Suprapubic skin (tissue), 4 donors: Measurements from ENCODE around the gene MAPK4. TPM values are rescaled to one million over a fixed set of nuclear protein-coding genes. Genes with fewer than 3 reads are reported as not detected.

ENCODE experiments used
- DNase-seq, 2 donors: peaks; one replicate each; pipeline ENCODE4 v3.0.0-alpha.2; 2019; ENCODE audit warnings: low spot score in 2 of 2
- H3K27ac ChIP-seq: fragments of 200-600 bp; sonication (generic); one replicate; pipeline ENCODE4 v1.5.1; 2019
- H3K27me3 ChIP-seq: fragments of 200-600 bp; sonication (generic); one replicate; pipeline ENCODE4 v1.5.1; 2019
- H3K36me3 ChIP-seq: fragments of 200-600 bp; sonication (generic); one replicate; pipeline ENCODE4 v1.5.1; 2019
- H3K4me1 ChIP-seq: fragments of 200-600 bp; sonication (generic); one replicate; pipeline ENCODE4 v1.5.1; 2019
- H3K4me3 ChIP-seq: fragments of 200-600 bp; sonication (generic); one replicate; pipeline ENCODE4 v1.5.1; 2019; ENCODE audit warnings: mild to moderate bottlenecking
- H3K9me3 ChIP-seq: fragments of 200-600 bp; sonication (generic); one replicate; pipeline ENCODE4 v1.5.1; 2019
- EP300 ChIP-seq: sonication (generic); formaldehyde crosslinking; IDR thresholded peaks from one replicate; pipeline ENCODE4 v1.6.1; 2017; ENCODE audit warnings: antibody characterized with exemption
- POLR2A ChIP-seq, 2 donors: fragments of 450-650 bp; IDR thresholded peaks; one replicate each; pipeline ENCODE4 v1.6.1; 2017; ENCODE audit warnings: antibody characterized with exemption in 2 of 2, mild to moderate bottlenecking in 2 of 2, moderate library complexity in 2 of 2
- POLR2AphosphoS5 ChIP-seq, 3 donors: sonication (generic); formaldehyde crosslinking; IDR thresholded peaks; one replicate each; pipeline ENCODE4 v1.6.1; 2017; ENCODE audit warnings: antibody characterized with exemption in 3 of 3
- WGBS: methylation state at CpG from one replicate; pipeline ENCODE4 v1.1.5; 2018; 5-methylcytosine and 5-hydroxymethylcytosine counted together
- total RNA-seq, 4 donors: library from RNA; depleted of rRNA; stranded (reverse); fragments of >200 nt; gene quantifications; one replicate each; pipeline ENCODE4 v1.1.0, GENCODE V29; 2016
- TF ChIP-seq, protein P1 (sequence below), 2 donors: fragments of 200-600 bp in 1 of 2; fragments of 450-650 bp in 1 of 2; sonication (generic) in 1 of 2; IDR thresholded peaks; one replicate each; pipeline ENCODE4 v1.5.1; 2016 to 2019; ENCODE audit warnings: antibody characterized with exemption in 2 of 2, mild to moderate bottlenecking in 1 of 2, moderate library complexity in 1 of 2

Gene MAPK4
- total RNA-seq, 4 donors from 2014 or later, result 1.9 to 4.8 (median 2.4) TPM

DNA sequence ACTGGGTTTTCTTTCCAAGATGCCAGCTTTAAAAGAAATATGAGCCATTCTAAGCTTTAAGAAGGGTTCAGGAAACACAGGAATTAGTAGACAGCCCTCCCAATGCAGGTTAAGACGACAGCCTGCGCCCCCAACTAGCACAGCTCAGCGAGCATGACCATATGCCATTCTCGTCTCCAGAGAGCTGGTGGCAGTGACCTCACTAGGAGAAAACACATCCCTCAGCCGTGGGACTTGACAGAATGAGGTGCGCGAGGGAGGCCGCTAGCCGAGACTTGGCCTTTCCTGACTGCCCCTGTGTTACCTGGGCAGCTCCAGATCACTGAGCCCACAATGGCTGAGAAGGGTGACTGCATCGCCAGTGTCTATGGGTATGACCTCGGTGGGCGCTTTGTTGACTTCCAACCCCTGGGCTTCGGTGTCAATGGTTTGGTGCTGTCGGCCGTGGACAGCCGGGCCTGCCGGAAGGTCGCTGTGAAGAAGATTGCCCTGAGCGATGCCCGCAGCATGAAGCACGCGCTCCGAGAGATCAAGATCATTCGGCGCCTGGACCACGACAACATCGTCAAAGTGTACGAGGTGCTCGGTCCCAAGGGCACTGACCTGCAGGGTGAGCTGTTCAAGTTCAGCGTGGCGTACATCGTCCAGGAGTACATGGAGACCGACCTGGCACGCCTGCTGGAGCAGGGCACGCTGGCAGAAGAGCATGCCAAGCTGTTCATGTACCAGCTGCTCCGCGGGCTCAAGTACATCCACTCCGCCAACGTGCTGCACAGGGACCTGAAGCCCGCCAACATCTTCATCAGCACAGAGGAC is 103.9 kb downstream of the MAPK4 start:
- Histone ChIP-seq H3K27me3 (no peaks in the 10 kb centered on the region), H3K4me3 (no peak overlapping the region), H3K27ac (no peak overlapping the region), H3K9me3 (no peaks in the 10 kb centered on the region), H3K36me3 (no peaks in the 10 kb centered on the region), H3K4me1 (no peaks in the 10 kb centered on the region)
- TF ChIP-seq POLR2A (IDR thresholded peaks at IDR 0.05) (no peak), EP300 (no peak), POLR2AphosphoS5 (IDR thresholded peaks at IDR 0.05) (no peak)
- TF ChIP-seq, protein P1, sequence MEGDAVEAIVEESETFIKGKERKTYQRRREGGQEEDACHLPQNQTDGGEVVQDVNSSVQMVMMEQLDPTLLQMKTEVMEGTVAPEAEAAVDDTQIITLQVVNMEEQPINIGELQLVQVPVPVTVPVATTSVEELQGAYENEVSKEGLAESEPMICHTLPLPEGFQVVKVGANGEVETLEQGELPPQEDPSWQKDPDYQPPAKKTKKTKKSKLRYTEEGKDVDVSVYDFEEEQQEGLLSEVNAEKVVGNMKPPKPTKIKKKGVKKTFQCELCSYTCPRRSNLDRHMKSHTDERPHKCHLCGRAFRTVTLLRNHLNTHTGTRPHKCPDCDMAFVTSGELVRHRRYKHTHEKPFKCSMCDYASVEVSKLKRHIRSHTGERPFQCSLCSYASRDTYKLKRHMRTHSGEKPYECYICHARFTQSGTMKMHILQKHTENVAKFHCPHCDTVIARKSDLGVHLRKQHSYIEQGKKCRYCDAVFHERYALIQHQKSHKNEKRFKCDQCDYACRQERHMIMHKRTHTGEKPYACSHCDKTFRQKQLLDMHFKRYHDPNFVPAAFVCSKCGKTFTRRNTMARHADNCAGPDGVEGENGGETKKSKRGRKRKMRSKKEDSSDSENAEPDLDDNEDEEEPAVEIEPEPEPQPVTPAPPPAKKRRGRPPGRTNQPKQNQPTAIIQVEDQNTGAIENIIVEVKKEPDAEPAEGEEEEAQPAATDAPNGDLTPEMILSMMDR (IDR thresholded peaks at IDR 0.05), result no peak
- 90% methylated on average over 30 of the region's 40 CpGs for WGBS
- no peak for DNase-seq

DNA sequence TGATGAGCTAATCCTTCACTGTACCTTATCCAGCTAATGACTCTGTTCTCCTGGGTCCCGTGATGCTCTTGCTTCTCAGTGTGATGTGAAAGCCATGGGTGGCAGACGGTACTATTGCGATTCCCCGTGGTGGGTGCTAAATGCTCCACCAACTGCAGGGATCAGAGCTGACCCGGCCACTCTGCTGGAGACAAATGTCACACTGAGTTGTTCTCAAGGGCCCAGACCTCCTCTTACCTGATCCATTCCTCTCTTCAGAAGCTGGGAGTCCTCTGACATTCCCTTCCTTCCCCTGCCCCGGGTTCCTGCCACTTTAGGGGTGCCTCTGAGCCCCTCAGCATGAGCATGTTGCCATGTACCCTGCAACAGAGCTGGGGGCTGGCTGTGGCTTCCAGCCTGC is 105.1 kb downstream of the MAPK4 start:
- TF ChIP-seq POLR2A (IDR thresholded peaks at IDR 0.05) (no peak), EP300 (no peak), POLR2AphosphoS5 (IDR thresholded peaks at IDR 0.05) (no peak)
- TF ChIP-seq, protein P1 (IDR thresholded peaks at IDR 0.05), result no peak
- Histone ChIP-seq H3K9me3 (no peaks in the 10 kb centered on the region), H3K27ac (no peak overlapping the region), H3K27me3 (no peaks in the 10 kb centered on the region), H3K4me1 (no peaks in the 10 kb centered on the region), H3K4me3 (no peak overlapping the region), H3K36me3 (no peaks in the 10 kb centered on the region)
- WGBS, result 79% methylated on average over 6 of the region's 6 CpGs
- no peak for DNase-seq

DNA sequence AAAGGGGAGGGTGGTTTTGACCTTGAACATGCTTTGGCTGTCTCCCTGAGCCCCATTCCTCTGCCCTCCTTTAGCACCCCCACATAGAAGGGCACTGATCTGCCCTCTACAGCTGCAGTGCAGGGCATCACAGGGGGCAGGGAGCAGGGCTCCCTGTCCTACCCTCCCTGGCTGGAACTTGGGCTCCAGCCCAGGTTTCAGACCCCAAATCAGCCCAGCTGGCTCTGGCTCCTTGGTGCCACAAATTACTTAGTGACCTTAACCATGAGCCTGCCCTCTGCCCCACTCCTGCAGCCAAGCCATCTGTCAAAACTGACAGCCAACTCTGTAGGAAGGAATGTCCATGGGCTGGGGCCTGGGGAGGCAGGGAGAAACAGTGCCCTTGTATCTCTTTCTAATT is 105.6 kb downstream of the MAPK4 start:
- Histone ChIP-seq H3K9me3 (no peaks in the 10 kb centered on the region), H3K36me3 (no peaks in the 10 kb centered on the region), H3K4me1 (no peaks in the 10 kb centered on the region), H3K4me3 (no peak overlapping the region), H3K27ac (no peak overlapping the region), H3K27me3 (no peaks in the 10 kb centered on the region)
- TF ChIP-seq POLR2AphosphoS5 (IDR thresholded peaks at IDR 0.05) (no peak), EP300 (no peak), POLR2A (IDR thresholded peaks at IDR 0.05) (no peak)
- TF ChIP-seq, protein P1 (IDR thresholded peaks at IDR 0.05), result no peak
- DNase-seq, result peak in 1 of 2 donors; percentile 22

DNA sequence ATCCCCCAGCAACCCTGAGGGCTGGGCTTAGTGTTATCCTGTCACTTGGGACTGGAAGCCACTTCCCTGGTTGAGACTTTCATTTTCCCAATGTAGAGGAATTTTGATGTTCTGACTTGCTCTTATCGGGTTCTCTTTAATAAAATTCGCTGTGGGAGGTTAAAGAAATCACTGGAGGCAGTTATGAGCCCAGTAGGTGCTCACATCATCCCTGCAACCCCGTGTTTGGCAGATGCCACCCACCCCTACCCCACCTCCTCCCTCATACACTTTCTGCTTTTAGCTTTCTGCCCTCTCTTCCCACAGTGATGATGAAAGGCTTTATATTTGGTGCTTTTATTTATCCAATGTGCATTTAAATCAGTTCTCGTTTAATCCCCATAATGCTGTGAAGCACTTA is 106.6 kb downstream of the MAPK4 start:
- Histone ChIP-seq H3K9me3 (no peaks in the 10 kb centered on the region), H3K4me1 (no peaks in the 10 kb centered on the region), H3K27ac (no peak overlapping the region), H3K27me3 (no peaks in the 10 kb centered on the region), H3K4me3 (no peak overlapping the region), H3K36me3 (no peaks in the 10 kb centered on the region)
- no peak for TF ChIP-seq EP300
- no peak for TF ChIP-seq POLR2A (IDR thresholded peaks at IDR 0.05)
- TF ChIP-seq POLR2AphosphoS5 (IDR thresholded peaks at IDR 0.05), result no peak
- TF ChIP-seq, protein P1 (IDR thresholded peaks at IDR 0.05), result no peak
- DNase-seq, result no peak
- WGBS, result 69% methylated on average over 4 of the region's 4 CpGs

DNA sequence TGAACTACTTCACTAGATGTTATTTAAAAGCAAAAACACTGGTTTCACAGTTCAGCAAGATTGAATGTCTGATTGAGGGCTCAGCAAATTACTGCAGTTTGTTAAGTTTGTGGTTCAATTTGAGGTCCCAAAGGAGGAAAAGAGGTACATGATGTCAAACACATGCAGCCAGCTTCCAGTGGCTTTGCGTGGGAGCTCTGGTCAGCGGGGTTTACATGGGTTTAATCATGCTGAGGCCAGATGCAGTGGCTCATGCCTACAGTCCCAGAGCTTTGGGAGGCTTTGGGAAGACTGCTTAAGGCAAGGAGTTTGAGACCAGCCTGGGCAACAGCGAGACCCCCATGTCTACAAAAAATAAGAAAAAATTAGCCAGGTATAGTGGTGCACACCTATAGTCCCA is 111.5 kb downstream of the MAPK4 start:
- Histone ChIP-seq H3K4me3 (no peak overlapping the region), H3K27ac (no peak overlapping the region), H3K9me3 (no peaks in the 10 kb centered on the region), H3K4me1 (no peaks in the 10 kb centered on the region), H3K36me3 (no peaks in the 10 kb centered on the region), H3K27me3 (no peaks in the 10 kb centered on the region)
- 80% methylated on average over 3 of the region's 3 CpGs for WGBS
- DNase-seq, result no peak
- TF ChIP-seq, protein P1 (IDR thresholded peaks at IDR 0.05), result no peak
- TF ChIP-seq POLR2A (IDR thresholded peaks at IDR 0.05) (no peak), POLR2AphosphoS5 (IDR thresholded peaks at IDR 0.05) (no peak), EP300 (no peak)
